ENCODE results near the gene SUPT20HL1. TPM values are rescaled to one million over a fixed set of nuclear protein-coding genes. Genes with fewer than 3 reads are reported as not detected.

SUPT20HL1 gene
- total and polyA plus RNA-seq, 4 donors: not detected

DNA sequence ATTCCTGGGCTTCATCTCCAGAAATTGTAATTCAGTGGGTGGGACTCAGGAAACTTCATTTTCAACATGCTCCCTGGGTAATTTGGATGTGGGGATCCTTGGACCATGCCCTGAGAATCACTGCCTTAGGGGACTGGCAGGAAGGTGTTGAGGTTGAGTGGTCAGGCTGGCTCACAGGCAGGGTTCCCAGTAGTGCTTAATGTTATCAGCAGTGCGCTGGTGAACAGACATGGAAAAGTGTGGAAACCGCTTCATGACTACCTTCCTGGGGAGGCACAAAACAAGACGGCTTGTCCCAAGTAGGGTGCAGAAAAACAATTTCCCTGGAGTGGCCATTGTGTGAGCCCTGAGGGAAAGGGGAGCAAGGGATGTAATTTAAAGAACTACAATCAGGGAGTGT lies 31.4 kb downstream of the SUPT20HL1 start:
- Histone ChIP-seq H3K27ac (ENCODE audit: low read depth in 1 of 2, low read length in 1 of 2) (no peak overlapping the region), H3K4me3 (no peak overlapping the region), H3K9ac (ENCODE audit: insufficient read depth in 1 of 2, low read length in 2 of 2) (no peak overlapping the region), H3K27me3 (ENCODE audit: control insufficient read depth in 3 of 3, insufficient read depth in 3 of 3, low read length in 2 of 3) (peaks cover 3 to 54% (median 39%) of the 10 kb centered on the region in 3 donors), H3K36me3 (ENCODE audit: control insufficient read depth in 4 of 4, insufficient read depth in 4 of 4, low read length in 4 of 4) (no peaks in the 10 kb centered on the region), H3K4me1 (ENCODE audit: control insufficient read depth in 5 of 5, insufficient read depth in 5 of 5, low read length in 5 of 5) (peaks cover 0 to 3% (median 0%) of the 10 kb centered on the region in 5 donors), H3K9me3 (ENCODE audit: control insufficient read depth in 4 of 4, insufficient read depth in 3 of 4, low read length in 3 of 4) (no peaks in the 10 kb centered on the region)
- DNase-seq (no peak), ATAC-seq (ENCODE audit: insufficient read depth, low FRiP score) (no peak)
- WGBS, 2 donors: 74 to 87% methylated on average over 3 of the region's 3 CpGs
- no peak for TF ChIP-seq CTCF (IDR thresholded peaks at IDR 0.05; ENCODE audit: control extremely low read depth, extremely low read depth)

DNA sequence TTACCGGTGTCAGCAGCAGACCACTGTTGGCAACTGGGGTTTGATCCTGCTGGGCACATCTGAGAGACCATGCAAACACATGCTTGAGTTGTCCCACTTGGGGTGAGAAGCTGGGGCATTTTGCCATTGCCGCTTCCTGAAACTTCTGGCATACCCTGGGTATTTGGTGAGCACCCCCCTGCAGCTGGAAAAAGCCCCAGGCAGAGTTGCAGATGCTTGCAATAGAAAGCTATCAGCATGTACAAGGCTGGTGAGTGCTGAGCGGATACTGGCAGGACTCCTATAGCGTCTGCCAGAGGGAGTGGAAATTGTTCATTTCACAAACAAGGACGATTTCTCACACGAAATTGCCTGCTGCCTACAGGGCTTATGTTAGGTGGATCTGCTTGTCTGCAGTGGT lies 32.3 kb downstream of the SUPT20HL1 start:
- no peak for TF ChIP-seq CTCF (IDR thresholded peaks at IDR 0.05; ENCODE audit: control extremely low read depth, extremely low read depth)
- WGBS, 2 donors: 58 to 85% methylated on average over 5 to 6 of the region's 6 CpGs
- Histone ChIP-seq H3K36me3 (ENCODE audit: control insufficient read depth in 4 of 4, insufficient read depth in 4 of 4, low read length in 4 of 4) (no peaks in the 10 kb centered on the region), H3K9ac (ENCODE audit: insufficient read depth in 1 of 2, low read length in 2 of 2) (no peak overlapping the region), H3K9me3 (ENCODE audit: control insufficient read depth in 4 of 4, insufficient read depth in 3 of 4, low read length in 3 of 4) (no peaks in the 10 kb centered on the region), H3K27ac (ENCODE audit: low read depth in 1 of 2, low read length in 1 of 2) (no peak overlapping the region), H3K4me1 (ENCODE audit: control insufficient read depth in 5 of 5, insufficient read depth in 5 of 5, low read length in 5 of 5) (peaks cover 0 to 3% (median 0%) of the 10 kb centered on the region in 5 donors), H3K27me3 (ENCODE audit: control insufficient read depth in 3 of 3, insufficient read depth in 3 of 3, low read length in 2 of 3) (peaks cover 3 to 52% (median 43%) of the 10 kb centered on the region in 3 donors), H3K4me3 (no peak overlapping the region)
- no peak for ATAC-seq (ENCODE audit: insufficient read depth, low FRiP score)
- peak in 1 of 3 donors; percentile 27 for DNase-seq

DNA sequence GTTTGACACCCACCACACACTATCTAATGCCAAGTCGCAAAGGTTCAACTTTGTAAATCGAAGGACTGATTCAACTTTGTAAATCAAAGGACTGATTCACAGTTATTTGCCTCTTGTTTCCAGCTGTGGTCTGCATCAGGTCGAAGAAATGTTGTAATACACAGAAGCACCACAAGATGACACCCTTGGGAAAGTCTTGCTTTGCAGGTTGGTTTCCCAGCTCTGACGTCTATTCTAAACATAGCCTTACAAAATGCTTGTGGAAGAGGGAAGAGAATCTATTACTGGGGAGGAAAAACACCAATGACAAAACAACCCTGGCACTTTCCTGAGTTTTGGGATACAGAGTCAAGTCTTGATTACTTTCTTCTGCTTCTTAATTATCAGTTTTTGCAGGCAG lies 35.3 kb downstream of the SUPT20HL1 start:
- H3K4me3 ChIP-seq: no peak overlapping the region
- H3K27me3 ChIP-seq (ENCODE audit: control insufficient read depth in 3 of 3, insufficient read depth in 3 of 3, low read length in 2 of 3): peaks cover 3 to 38% (median 35%) of the 10 kb centered on the region in 3 donors
- WGBS, 2 donors: 2 to 4% methylated on average over 4 of the region's 4 CpGs
- no peaks in the 10 kb centered on the region for H3K9me3 ChIP-seq (ENCODE audit: control insufficient read depth in 4 of 4, insufficient read depth in 3 of 4, low read length in 3 of 4)
- peak; percentile 82 for TF ChIP-seq CTCF (IDR thresholded peaks at IDR 0.05; ENCODE audit: control extremely low read depth, extremely low read depth)
- DNase-seq (peak; percentile 53 to 87 (median 81)), ATAC-seq (ENCODE audit: insufficient read depth, low FRiP score) (peak; percentile 85)
- H3K36me3 ChIP-seq (ENCODE audit: control insufficient read depth in 4 of 4, insufficient read depth in 4 of 4, low read length in 4 of 4): no peaks in the 10 kb centered on the region
- H3K9ac ChIP-seq (ENCODE audit: insufficient read depth in 1 of 2, low read length in 2 of 2): no peak overlapping the region
- H3K27ac ChIP-seq (ENCODE audit: low read depth in 1 of 2, low read length in 1 of 2): no peak overlapping the region
- peaks cover 0 to 3% (median 0%) of the 10 kb centered on the region in 5 donors for H3K4me1 ChIP-seq (ENCODE audit: control insufficient read depth in 5 of 5, insufficient read depth in 5 of 5, low read length in 5 of 5)
